ENCODE results near the gene BEND7.
"Not testable (repeated sequence)": the region's sequence is repeated elsewhere in the genome, so short reads cannot be mapped to it uniquely, and the experiment has no call there.

BEND7 gene

GRCh38 chr10:13560597-13560996 lies 31.8 kb upstream of the BEND7 start:
- Histone ChIP-seq H3K27ac (no peak overlapping the region), H3K4me3 (no peak overlapping the region)
- no peak for TF ChIP-seq CTCF (IDR thresholded peaks at IDR 0.05)
- no peak for DNase-seq (ENCODE audit: low spot score)

- no peak overlapping the region for H3K4me3 ChIP-seq
- TF ChIP-seq CTCF (IDR thresholded peaks at IDR 0.05) = no peak
- no peak for DNase-seq (ENCODE audit: low spot score)
- no peak overlapping the region for H3K27ac ChIP-seq
Measured at GRCh38 chr10:13559124-13559700, 30.4 kb upstream of the BEND7 start.

- Histone ChIP-seq H3K4me3 (no peak overlapping the region), H3K27ac (no peak overlapping the region)
- no peak for DNase-seq (ENCODE audit: low spot score)
- no peak for TF ChIP-seq CTCF (IDR thresholded peaks at IDR 0.05)
Measured at GRCh38 chr10:13555884-13556510, 27.2 kb upstream of the BEND7 start.

- TF ChIP-seq CTCF (IDR thresholded peaks at IDR 0.05) = no peak
- Histone ChIP-seq H3K4me3 (no peak overlapping the region), H3K27ac (no peak overlapping the region)
- DNase-seq (ENCODE audit: low spot score) = no peak
Measured at GRCh38 chr10:13550802-13551201, 22.0 kb upstream of the BEND7 start.

GRCh38 chr10:13542533-13542932 lies 13.7 kb upstream of the BEND7 start:
- no peak for TF ChIP-seq CTCF (IDR thresholded peaks at IDR 0.05)
- DNase-seq (ENCODE audit: low spot score) = no peak
- Histone ChIP-seq H3K27ac (no peak overlapping the region), H3K4me3 (no peak overlapping the region)

- H3K4me3 ChIP-seq; DNase-seq (ENCODE audit: low spot score); H3K27ac ChIP-seq: not testable (repeated sequence)
Measured at GRCh38 chr10:13537985-13538384, 9.2 kb upstream of the BEND7 start.

- Histone ChIP-seq H3K27ac (no peak overlapping the region), H3K4me3 (no peak overlapping the region)
- TF ChIP-seq CTCF (IDR thresholded peaks at IDR 0.05) = no peak
- no peak for DNase-seq (ENCODE audit: low spot score)
Measured at GRCh38 chr10:13536674-13537366, 8.0 kb upstream of the BEND7 start.

All from coronary artery (tissue), 2 donors.